8988T (cell line): ENCODE measurements around the gene PTPRN2.
"Not testable (repeated sequence)": the region's sequence is repeated elsewhere in the genome, so short reads cannot be mapped to it uniquely, and the experiment has no call there.

Experiments
- DNase-seq: peaks from one replicate; pipeline ENCODE4 v3.0.0; 2011

The PTPRN2 gene

GRCh38 chr7:157927313-157927925 lies 660.2 kb downstream of the PTPRN2 start:
- DNase-seq = no peak

DNA sequence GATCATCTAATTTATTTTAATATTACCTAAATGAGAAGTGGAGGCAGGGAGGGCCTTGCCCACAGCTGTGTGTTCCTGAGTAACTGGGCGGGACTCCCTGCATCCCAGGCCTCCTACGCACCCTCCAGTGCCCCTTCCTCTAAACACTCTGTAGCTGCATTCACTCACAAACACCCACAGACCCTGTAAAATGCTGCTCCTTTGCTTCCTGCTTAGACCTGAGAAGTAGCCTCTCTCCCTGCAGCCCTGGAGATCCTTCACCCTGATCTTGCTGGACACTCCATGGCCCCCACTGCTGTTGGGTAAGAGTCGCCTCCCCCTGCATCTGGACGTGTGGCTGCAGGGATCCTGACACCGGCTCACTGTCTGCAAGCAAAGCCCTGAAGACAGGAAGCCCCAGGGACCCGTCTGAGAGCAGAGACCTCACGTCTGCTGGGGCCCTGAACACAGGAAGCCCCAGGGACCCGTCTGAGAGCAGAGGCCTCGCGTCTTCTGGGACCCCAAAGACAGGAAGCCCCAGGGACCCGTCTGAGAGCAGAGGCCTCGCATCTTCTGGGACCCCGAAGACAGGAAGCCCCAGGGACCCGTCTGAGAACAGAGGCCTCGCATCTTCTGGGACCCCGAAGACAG lies 661.0 kb downstream of the PTPRN2 start:
- no peak for DNase-seq

- no peak for DNase-seq
These were observed 661.5 kb downstream of the PTPRN2 start for GRCh38 chr7:157926107-157926506.

- DNase-seq = no peak
These were observed 662.2 kb downstream of the PTPRN2 start for GRCh38 chr7:157925383-157925875.

DNA sequence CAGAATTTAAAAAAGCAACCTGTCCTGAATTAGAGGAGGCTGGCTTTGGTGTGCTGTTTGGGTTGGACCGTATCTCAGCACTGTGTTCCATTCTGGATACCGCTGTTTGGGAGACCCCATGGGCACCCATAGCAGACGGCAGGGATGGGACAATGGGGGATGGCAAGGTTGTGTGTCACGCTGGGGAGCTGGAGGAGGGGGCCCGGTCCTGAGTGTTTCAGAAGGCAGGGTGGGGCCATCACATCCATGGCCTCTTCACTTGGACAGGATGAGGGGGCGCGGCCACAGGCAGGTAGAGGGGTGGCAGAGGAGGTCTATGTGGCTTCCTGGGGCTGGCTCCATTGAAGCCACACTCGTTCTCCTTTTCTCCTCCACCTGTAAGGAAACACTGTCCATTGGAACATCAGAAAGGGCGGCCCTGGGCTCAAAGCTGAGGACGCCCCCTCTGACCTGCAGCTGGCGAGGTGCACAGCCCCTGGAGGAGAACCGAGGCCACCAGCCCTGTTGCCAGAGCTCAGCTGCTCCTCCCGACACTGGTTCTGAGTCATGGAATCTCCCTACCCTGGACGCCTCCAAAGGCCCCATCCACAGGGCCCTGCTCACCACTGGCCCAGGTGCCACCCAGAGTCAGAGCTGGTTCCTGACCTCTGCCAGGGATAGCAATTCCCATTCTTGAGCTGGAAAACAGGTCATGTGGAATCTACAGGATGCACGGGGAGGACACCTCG lies 663.6 kb downstream of the PTPRN2 start:
- DNase-seq = no peak

GRCh38 chr7:157922576-157922975 lies 665.0 kb downstream of the PTPRN2 start:
- DNase-seq = no peak

GRCh38 chr7:157918326-157919080 lies 669.1 kb downstream of the PTPRN2 start:
- no peak for DNase-seq

DNA sequence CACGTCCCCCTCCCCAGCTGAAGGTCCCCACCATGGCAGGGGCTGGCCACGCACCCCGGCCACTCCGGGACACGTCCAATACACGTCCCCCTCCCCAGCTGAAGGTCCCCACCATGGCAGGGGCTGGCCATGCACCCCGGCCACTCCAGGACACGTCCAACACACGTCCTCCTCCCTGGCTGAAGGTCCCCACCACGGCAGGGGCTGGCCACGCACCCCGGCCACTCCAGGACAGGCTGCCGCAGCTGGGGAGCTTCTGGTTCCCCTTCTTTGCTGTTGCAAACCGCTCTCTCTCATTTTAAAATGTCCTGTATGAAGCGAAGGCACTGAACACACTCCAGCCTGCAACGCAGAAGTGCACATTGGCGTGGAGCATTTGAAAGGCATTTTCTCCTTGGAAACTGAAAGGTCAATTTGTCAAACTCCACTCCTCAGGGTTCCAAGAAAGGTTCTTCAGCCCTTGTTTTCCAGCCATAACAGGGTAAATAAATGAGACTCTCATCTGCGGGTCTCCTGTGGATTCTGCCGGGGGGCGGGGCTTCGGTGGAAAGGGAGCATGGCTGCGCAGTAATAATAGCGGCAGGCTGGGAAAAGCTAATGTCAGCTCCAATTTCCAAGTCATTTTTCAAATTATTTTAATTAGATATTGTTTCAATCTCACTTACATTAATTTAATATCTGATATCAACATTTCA lies 670.5 kb downstream of the PTPRN2 start:
- DNase-seq = no peak

- no peak for DNase-seq
These were observed 677.2 kb downstream of the PTPRN2 start for GRCh38 chr7:157910446-157910845.

DNA sequence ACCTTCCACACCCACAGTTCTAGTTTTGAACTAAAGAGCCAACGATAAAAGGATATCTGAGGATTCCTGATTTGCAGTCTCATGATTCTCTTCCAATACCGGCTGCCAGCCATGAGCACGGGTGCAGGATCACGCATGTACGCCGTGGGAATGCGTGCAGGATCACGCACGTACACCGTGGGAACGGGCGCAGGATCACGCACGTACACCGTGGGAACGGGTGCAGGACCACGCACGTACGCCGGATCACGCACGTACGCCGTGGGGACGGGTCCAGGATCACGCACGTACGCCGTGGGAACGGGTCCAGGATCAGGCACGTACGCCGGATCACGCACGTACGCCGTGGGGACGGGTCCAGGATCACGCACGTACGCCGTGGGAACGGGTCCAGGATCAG lies 677.6 kb downstream of the PTPRN2 start:
- DNase-seq = not testable (repeated sequence)

GRCh38 chr7:157909370-157909769 lies 678.3 kb downstream of the PTPRN2 start:
- DNase-seq = no peak

DNA sequence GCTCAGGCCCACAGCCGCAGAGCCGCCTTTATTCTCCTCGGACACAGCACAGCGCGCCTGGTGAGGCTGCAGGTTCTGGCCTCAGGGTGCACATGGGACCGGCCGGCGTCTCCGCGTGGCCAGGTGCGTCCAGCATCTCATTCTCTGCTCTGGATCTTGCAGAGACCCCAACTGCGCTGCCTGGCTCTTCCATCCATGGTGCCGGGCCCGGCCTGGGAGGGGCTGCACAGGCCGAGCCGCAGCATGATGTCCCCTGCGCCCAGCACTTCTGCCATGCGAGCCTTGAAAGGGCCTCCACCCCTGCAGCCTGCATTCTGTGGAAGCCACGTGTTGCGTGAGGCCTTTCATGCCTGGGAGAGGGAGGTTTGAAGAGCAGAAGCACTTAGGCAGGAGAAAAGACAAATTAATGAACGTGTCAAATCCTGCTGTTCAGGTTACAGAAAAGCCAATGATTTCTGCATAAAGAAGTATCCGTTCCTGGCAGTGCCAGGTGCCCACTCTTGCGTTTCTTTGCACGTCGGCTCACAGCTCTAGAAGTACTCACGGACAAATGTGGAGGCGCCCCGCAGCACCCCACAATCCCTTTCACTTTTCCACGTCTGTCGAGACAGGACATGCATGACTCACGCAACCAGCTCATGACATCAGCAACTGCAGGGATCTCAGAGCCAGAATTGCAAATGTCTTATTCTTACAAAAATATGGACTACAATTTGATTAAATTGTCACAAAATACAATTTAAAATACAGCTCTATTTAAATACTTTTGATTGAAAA lies 679.4 kb downstream of the PTPRN2 start:
- no peak for DNase-seq

GRCh38 chr7:157907091-157907490 lies 680.5 kb downstream of the PTPRN2 start:
- no peak for DNase-seq

DNA sequence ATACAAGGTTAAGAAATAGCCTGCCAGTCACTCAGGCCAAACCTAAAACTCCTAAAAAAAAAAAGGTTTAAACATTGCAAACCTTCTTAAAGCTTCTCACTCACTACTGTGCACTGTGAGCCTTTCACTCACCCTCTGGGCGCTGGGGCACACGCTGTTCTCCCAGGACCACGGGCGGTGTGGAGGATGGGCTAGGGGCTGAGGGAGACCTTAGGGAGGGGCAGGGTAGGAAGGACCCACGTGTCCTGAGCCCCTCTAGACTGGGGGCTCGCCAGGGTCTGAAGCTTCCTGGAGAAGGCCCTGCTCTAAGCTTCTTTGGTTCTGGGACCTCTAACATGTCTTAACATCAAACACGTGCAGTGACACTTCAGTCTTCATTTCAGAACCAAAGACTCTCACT lies 681.0 kb downstream of the PTPRN2 start:
- no peak for DNase-seq

DNA sequence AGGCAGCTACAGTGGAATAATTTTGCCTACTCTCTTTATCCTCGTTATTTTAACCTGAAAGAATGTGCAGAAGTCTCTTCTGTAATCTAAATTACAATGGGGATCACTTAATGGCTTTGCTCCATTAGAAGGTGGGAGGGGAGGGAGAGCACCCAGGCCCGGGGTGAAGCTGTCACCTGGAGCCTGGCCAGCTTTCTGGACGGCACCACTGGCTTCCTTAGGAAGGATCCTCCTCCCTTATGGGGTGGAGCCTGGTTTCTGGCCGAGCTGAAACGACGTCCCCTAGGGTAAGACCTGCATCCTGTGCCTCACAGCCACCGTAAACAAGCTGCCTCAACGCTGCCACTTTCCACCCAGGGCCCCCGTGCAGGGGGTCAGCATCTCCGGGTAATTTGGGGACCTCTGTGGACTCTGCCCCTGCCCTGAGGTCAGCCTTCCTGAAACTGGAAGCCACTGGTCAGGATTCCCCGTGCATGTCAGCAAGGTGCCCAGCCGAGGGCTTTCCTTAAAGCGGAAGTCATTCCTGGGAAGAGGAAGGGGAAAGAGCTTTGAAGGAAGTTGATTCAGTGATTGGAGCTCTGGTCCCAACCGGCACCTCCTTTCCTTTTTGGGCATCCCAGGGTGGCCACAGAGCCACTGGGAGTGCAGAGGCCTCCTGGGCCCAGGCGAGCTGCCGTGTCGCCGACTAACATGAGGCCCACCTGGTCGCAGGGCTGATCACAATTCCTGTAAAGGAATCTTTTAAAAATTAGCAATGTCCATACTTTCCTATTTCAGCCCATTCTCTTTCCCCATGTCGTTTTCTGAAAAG lies 681.8 kb downstream of the PTPRN2 start:
- no peak for DNase-seq

GRCh38 chr7:157904866-157905570 lies 682.6 kb downstream of the PTPRN2 start:
- no peak for DNase-seq

DNA sequence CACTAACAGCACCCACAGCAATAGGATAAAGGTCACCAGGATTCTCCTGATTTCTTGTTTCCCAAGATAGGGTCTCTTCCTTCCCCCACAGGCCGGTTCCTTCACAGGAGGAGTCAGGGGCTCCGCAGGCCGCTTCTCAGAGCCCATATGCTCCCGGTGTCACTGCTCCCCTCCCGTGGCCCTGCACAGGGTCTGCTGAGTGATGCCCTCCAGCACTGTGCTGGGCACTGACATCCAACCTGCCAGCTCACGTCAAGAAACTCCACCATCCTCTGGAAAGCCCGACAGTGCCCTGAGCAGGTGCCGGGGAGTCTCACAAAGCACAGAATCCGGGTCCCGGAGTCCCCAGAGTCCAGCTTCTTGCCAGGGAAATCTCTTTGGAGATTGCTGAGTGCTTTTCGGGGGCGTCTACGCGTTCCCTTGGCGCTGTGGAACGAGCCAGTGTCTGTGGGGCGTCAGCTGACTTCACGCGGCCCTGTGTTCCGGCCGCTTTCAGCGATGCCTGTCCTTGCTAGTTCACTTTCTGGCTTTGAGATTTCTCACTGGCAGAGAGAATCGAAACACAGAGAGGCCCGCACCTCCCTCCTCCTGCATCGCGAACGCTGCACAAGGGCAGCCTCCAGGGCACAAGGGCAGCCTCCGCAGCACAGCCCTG lies 683.3 kb downstream of the PTPRN2 start:
- no peak for DNase-seq

- no peak for DNase-seq
These were observed 683.9 kb downstream of the PTPRN2 start for GRCh38 chr7:157903710-157904109.

- DNase-seq = no peak
These were observed 684.3 kb downstream of the PTPRN2 start for GRCh38 chr7:157903296-157903695.
